GM10266 (cell line): ENCODE results near the gene JMJD8.
"Not testable (repeated sequence)": the region's sequence is repeated elsewhere in the genome, so short reads cannot be mapped to it uniquely, and the experiment has no call there.

Experiments used
- DNase-seq: peaks from one replicate; pipeline ENCODE4 v3.0.0; 2012; ENCODE audit errors: extremely low spot score
- CTCF ChIP-seq: IDR thresholded peaks from 2 replicates; pipeline ENCODE4 v1.5.1; 2012; ENCODE audit warnings: mild to moderate bottlenecking, low read depth; ENCODE audit not compliant: control insufficient read depth, insufficient read depth; ENCODE audit errors: missing control alignments

Gene JMJD8

GRCh38 chr16:693364-693763 is 9.2 kb upstream of the JMJD8 start:
- no peak for DNase-seq

GRCh38 chr16:692356-693108 is 8.4 kb upstream of the JMJD8 start:
- DNase-seq: no peak

More at GRCh38 chr16:693364-693763, 9.2 kb upstream of the JMJD8 start:
- TF ChIP-seq CTCF: no peak

GRCh38 chr16:691242-691641 is 7.1 kb upstream of the JMJD8 start:
- DNase-seq: not testable (repeated sequence)

More at GRCh38 chr16:692356-693108, 8.4 kb upstream of the JMJD8 start:
- TF ChIP-seq CTCF: no peak

GRCh38 chr16:689175-689897 is 5.2 kb upstream of the JMJD8 start:
- no peak for DNase-seq
- TF ChIP-seq CTCF: no peak

- no peak for TF ChIP-seq CTCF
Observed at GRCh38 chr16:687499-687898, 3.4 kb upstream of the JMJD8 start.

GRCh38 chr16:686459-687260 is 2.5 kb upstream of the JMJD8 start:
- no peak for DNase-seq
- TF ChIP-seq CTCF: no peak

More at GRCh38 chr16:687499-687898, 3.4 kb upstream of the JMJD8 start:
- DNase-seq: no peak

- no peak for DNase-seq
- TF ChIP-seq CTCF: peak; percentile 46
Observed at GRCh38 chr16:685967-686366, 1.8 kb upstream of the JMJD8 start.
